Brain microvascular endothelial cell (primary cell): Measurements from ENCODE around the gene HLCS.

Source experiments
- DNase-seq: peaks from one replicate; pipeline ENCODE4 v3.0.0-alpha.2; 2020
- H3K27ac ChIP-seq: fragments of 250-450 bp; sonication (Bioruptor Pico); 2 replicates; pipeline ENCODE4 v1.5.1; 2020; ENCODE audit warnings: mild to moderate bottlenecking, moderate library complexity
- H3K27me3 ChIP-seq: fragments of 250-450 bp; sonication (Bioruptor Pico); replicated peaks from 2 replicates; pipeline ENCODE4 v1.5.1; 2020; ENCODE audit warnings: mild to moderate bottlenecking
- H3K36me3 ChIP-seq: fragments of 250-450 bp; sonication (Bioruptor Pico); replicated peaks from 2 replicates; pipeline ENCODE4 v1.5.1; 2020; ENCODE audit warnings: mild to moderate bottlenecking
- H3K4me3 ChIP-seq: 2 replicates; pipeline ENCODE4 v1.5.1; 2011; ENCODE audit warnings: low read depth, mild to moderate bottlenecking, control low read depth, low read length, moderate library complexity
- in situ Hi-C: cut with HindIII; loops from 2 replicates; pipeline ENCODE4 v1.10.0; 2017; ENCODE audit warnings: low sequenced_read_pairs, low pct_ligation_motif_present
- TF ChIP-seq, protein P1 (sequence below): IDR thresholded peaks from 2 replicates; pipeline ENCODE4 v1.5.1; 2011; ENCODE audit warnings: low read depth, mild to moderate bottlenecking, moderate library complexity, low read length, control low read depth, inconsistent platforms; ENCODE audit errors: missing control alignments

HLCS gene

DNA sequence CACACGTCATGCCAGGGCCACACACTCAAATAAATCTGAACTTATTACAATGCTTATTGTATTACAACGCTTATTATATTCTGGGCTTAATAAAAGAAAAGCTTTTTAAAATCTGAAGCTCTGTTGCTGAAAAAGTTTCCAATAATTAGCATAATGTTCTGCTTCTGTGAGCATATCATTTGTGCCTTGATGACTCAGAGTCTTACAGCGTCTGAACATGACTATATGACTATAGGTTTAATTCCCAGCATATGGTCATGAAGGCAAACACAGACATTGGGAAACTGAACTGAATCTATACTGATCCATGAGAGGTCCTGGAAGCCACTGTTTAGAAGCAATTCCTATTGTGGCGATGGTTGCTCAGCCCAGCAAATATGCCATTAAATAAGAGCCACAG, 201.2 kb downstream of the HLCS start:
- TF ChIP-seq, protein P1, sequence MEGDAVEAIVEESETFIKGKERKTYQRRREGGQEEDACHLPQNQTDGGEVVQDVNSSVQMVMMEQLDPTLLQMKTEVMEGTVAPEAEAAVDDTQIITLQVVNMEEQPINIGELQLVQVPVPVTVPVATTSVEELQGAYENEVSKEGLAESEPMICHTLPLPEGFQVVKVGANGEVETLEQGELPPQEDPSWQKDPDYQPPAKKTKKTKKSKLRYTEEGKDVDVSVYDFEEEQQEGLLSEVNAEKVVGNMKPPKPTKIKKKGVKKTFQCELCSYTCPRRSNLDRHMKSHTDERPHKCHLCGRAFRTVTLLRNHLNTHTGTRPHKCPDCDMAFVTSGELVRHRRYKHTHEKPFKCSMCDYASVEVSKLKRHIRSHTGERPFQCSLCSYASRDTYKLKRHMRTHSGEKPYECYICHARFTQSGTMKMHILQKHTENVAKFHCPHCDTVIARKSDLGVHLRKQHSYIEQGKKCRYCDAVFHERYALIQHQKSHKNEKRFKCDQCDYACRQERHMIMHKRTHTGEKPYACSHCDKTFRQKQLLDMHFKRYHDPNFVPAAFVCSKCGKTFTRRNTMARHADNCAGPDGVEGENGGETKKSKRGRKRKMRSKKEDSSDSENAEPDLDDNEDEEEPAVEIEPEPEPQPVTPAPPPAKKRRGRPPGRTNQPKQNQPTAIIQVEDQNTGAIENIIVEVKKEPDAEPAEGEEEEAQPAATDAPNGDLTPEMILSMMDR: no peak
- no peaks in the 10 kb centered on the region for H3K27me3 ChIP-seq
- in situ Hi-C loops: no loop called here
- H3K4me3 ChIP-seq: no peak overlapping the region
- no peak overlapping the region for H3K27ac ChIP-seq
- no peak for DNase-seq
- no peaks in the 10 kb centered on the region for H3K36me3 ChIP-seq

DNA sequence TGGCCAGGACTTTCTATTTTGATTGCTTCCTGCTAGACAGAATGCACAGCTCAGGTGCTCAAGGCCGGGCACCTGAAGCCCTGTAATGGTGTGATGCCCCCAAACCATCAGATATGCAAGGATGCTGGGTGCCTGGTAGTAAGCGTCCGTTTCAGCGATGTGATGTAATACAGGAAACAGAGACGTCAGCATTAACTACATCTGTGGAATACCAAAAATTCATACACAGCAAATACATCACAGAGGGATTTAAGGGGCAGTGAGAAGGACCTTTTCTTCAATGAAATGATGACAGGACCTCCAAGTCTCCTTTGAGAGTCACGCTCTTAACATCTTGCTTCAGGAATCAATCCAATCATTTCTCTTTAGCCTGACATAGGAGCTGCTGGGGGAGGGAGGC, 203.2 kb downstream of the HLCS start:
- Histone ChIP-seq H3K27ac (no peak overlapping the region), H3K27me3 (no peaks in the 10 kb centered on the region), H3K4me3 (no peak overlapping the region), H3K36me3 (no peaks in the 10 kb centered on the region)
- TF ChIP-seq, protein P1: no peak
- no peak for DNase-seq
- in situ Hi-C loops: no loop called here

DNA sequence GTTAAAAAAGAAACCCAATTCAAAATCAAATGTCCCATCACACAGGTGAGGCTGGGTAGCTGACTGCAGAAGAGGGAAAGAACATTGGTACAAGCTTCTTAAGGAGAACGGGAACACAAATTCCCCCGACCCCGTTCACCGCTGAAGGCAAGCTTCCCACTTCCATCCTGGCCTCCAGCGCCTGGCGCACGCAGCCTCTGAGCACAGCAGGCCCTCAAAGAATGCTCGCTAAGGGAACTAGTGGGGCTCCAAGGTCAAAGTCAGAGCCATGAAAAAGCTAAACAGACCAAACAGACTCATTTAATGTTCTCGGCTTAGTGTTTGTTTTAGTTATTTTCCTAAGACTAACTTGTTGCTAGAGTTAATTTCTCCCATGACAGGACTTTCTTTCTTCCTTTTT, 203.8 kb downstream of the HLCS start:
- TF ChIP-seq, protein P1: no peak
- Histone ChIP-seq H3K36me3 (no peaks in the 10 kb centered on the region), H3K27ac (no peak overlapping the region), H3K4me3 (no peak overlapping the region), H3K27me3 (no peaks in the 10 kb centered on the region)
- no peak for DNase-seq
- in situ Hi-C loops: no loop called here

DNA sequence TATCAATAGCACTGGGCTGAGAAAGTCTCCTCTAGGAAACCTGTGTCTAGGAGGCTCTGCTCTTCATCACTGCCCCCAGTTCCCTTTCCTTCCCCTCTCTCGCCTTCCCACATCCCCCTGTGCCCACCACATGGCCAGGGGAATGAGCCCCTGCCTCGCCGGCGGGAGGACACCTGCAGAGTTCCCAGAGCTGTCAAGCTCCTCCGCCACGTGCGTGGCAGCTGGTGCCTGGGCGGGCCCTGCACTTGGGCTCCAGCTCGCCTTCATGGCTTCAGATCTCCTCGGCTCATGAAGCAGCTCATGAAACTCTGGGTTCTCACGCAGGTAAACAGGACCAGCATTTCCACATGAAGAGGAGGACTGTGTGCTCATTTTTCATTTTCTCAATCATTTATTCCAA, 204.8 kb downstream of the HLCS start:
- TF ChIP-seq, protein P1: no peak
- no peak overlapping the region for H3K4me3 ChIP-seq
- H3K36me3 ChIP-seq: no peaks in the 10 kb centered on the region
- in situ Hi-C loops: no loop called here
- H3K27ac ChIP-seq: no peak overlapping the region
- no peak for DNase-seq
- H3K27me3 ChIP-seq: no peaks in the 10 kb centered on the region

DNA sequence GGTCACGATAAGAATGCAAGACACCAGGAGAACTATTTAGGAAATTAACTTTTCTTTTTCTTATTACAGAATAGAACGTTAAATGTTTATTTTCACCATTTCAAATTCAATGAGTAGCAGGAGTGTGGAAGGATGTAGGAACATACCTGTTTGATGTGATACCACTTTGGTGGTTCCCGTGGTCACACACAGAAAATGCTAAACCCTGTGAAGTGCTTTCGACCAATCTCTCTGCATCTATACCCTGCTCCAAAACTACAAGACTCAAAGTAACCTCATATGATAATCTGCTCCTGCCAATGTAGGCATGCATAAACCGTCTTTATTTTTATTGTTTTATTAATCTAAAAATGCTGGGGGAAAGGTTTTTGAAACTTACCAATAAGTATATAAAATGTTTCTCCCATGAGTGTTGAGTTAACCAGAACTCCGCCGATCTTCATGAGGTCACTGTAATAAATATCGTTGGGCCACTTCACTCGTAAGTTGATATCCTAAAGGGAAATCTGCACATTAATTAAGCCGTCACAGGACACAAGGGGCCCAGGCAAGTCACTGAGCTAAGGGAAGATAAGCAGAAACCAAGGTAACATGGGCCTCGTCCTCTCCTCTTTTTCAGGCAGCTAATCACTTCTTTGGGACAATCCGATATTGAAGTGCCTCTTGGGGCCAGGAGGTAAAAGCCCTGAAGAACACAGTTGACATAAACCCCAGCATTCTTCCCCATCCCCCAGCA, 207.0 kb downstream of the HLCS start:
- Histone ChIP-seq H3K27me3 (no peaks in the 10 kb centered on the region), H3K27ac (no peak overlapping the region), H3K36me3 (no peaks in the 10 kb centered on the region), H3K4me3 (no peak overlapping the region)
- in situ Hi-C loops: no loop called here
- no peak for DNase-seq
- TF ChIP-seq, protein P1: no peak

DNA sequence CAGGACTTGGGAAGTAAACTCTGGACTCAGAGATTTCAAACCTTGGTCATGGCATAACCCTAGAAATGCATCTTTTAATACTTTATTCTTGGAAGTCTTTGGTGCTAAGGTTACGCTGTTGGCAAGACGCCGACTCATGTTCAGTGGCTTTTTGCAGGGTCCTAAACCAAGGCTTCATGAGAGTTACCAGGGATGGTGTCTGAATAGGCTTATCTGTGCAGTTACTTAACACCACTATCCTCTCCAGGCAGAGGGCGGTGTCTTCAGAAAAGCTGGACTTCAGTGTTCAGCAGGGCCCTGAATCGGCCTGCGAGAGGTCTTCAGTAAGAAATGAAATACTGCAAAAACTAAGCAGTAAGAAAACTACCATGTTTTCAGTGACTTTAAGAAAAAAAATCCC, 209.3 kb downstream of the HLCS start:
- Histone ChIP-seq H3K4me3 (no peak overlapping the region), H3K27ac (no peak overlapping the region), H3K36me3 (no peaks in the 10 kb centered on the region), H3K27me3 (no peaks in the 10 kb centered on the region)
- no peak for DNase-seq
- in situ Hi-C loops: no loop called here
- TF ChIP-seq, protein P1: peak; percentile 16
